Breast epithelium (tissue), 3 donors: ENCODE measurements around the gene ENOX1.

ENCODE experiments used
- CTCF ChIP-seq, 3 donors: fragments of 450-650 bp; IDR thresholded peaks; one replicate each; pipeline ENCODE4 v1.5.1; 2016 to 2017; ENCODE audit warnings: antibody characterized with exemption in 3 of 3, mild to moderate bottlenecking in 3 of 3, moderate library complexity in 3 of 3
- POLR2A ChIP-seq: fragments of 450-650 bp; IDR thresholded peaks from one replicate; pipeline ENCODE4 v1.6.1; 2016; ENCODE audit warnings: antibody characterized with exemption, mild to moderate bottlenecking, moderate library complexity

GRCh38 chr13:43441464-43441863 lies 345.3 kb downstream of the ENOX1 start:
- TF ChIP-seq CTCF (IDR thresholded peaks at IDR 0.05) (no peak), POLR2A (no peak)
